ENCODE measurements around the gene FBXW8. TPM values are rescaled to one million over a fixed set of nuclear protein-coding genes. Genes with fewer than 3 reads are reported as not detected.

The FBXW8 gene
- total RNA-seq, 3 donors from 2014 or later (not counting 1 experiment from before 2014, with no cell fraction given) = 11.5 to 16.0 (median 13.5) TPM

DNA sequence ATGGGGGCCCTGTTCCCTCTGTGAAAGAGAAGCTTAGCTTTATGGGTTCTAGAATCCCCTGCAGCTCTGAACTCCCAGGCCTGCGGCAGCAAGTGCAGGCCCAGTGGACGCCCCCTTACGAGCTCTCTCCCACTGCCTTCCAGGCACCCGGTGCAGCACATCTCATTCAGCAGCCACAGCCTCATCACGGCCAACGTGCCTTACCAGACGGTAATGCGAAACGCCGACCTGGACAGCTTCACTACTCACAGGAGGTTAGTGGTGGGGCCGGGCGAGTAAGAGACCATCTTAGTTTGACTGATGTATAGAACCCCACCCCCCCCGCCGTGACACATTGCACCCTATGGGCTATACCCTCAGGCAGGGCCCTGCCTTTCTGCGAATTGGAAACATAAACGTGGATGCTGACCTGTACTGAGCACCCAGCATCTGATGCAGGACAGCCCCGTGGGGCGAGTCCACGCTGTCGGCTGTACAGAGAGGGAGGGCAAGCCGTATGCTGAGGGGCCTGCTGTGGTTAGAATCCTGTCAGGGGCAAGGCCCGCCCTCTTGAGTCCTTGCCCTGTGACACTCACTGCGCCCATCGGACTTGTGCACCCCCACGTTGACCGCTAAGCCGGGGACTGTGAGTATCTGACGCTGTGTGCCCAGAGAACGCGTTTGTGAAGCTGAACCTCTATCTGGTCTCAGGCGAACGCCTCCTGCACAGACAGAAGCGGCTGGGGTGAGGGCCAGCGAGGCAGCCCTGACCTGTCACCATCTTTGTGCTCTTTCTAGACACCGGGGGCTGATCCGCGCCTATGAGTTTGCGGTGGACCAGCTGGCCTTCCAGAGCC is 116.7 kb downstream of the FBXW8 start:
- 96% methylated on average over 38 of the region's 38 CpGs for WGBS (ENCODE audit: insufficient coverage)
- intact Hi-C loops (cut with micrococcal nuclease) = loop anchor here (5.0 kb wide), 1 partner anchor 325 kb away; no protein-coding TSS in a partner anchor

DNA sequence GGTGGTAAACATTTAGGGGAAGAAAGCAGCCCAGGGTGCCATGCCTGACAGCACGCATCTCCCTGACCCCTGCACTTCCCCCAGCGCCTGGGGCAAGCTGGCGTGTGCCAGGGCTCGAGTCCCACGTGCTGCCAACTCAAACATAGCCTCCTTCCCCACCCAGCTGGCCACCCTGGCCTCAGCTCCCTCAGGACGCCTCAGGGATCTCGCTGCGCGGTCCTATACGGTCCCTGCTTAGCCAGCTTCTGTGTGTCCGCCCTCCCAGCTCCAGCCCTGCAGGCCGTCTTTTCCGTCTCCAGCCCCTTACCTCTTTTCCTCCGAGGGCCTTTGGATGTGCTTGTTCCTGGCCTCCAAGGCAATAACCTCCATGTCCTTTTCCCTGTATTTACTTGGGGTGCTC is 117.5 kb downstream of the FBXW8 start:
- intact Hi-C loops (cut with micrococcal nuclease) = loop anchor here (5.0 kb wide), 1 partner anchor 326 kb away; no protein-coding TSS in a partner anchor
- H3K36me3 Mint-ChIP-seq = peaks cover 13% of the 10 kb centered on the region
- Histone ChIP-seq H3K4me3 (ENCODE audit: low read length) (no peak overlapping the region), H3K27me3 (ENCODE audit: control insufficient read depth, insufficient read depth, low read length) (peaks cover 3% of the 10 kb centered on the region), H3K9me3 (ENCODE audit: control insufficient read depth, insufficient read depth, low read length) (no peaks in the 10 kb centered on the region), H3K4me1 (ENCODE audit: control insufficient read depth, insufficient read depth, low read length) (peaks cover 21% of the 10 kb centered on the region), H3K36me3 (ENCODE audit: control insufficient read depth, insufficient read depth, low read length) (peaks cover 46% of the 10 kb centered on the region), H3K27ac (ENCODE audit: low read length) (no peak overlapping the region)
- H3K4me1 Mint-ChIP-seq = peaks cover 10 to 22% of the 10 kb centered on the region in 2 donors
- WGBS (ENCODE audit: insufficient coverage) = 96% methylated on average over 14 of the region's 14 CpGs
- H3K4me3 Mint-ChIP-seq = no peak overlapping the region
- no peaks in the 10 kb centered on the region for H3K9me3 Mint-ChIP-seq
- no peak for DNase-seq
- no peaks in the 10 kb centered on the region for H3K27me3 Mint-ChIP-seq (ENCODE audit: low read depth in 2 of 2)
- ATAC-seq = no peak
- no peak overlapping the region for H3K27ac Mint-ChIP-seq
- TF ChIP-seq, protein P1, sequence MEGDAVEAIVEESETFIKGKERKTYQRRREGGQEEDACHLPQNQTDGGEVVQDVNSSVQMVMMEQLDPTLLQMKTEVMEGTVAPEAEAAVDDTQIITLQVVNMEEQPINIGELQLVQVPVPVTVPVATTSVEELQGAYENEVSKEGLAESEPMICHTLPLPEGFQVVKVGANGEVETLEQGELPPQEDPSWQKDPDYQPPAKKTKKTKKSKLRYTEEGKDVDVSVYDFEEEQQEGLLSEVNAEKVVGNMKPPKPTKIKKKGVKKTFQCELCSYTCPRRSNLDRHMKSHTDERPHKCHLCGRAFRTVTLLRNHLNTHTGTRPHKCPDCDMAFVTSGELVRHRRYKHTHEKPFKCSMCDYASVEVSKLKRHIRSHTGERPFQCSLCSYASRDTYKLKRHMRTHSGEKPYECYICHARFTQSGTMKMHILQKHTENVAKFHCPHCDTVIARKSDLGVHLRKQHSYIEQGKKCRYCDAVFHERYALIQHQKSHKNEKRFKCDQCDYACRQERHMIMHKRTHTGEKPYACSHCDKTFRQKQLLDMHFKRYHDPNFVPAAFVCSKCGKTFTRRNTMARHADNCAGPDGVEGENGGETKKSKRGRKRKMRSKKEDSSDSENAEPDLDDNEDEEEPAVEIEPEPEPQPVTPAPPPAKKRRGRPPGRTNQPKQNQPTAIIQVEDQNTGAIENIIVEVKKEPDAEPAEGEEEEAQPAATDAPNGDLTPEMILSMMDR (IDR thresholded peaks at IDR 0.05) = no peak

More for the DNA sequence above, 116.7 kb downstream of the FBXW8 start:
- Mint-ChIP-seq H3K9me3 (no peaks in the 10 kb centered on the region), H3K27me3 (ENCODE audit: low read depth in 2 of 2) (no peaks in the 10 kb centered on the region), H3K27ac (no peak overlapping the region), H3K36me3 (peaks cover 13% of the 10 kb centered on the region), H3K4me1 (peaks cover 10 to 14% of the 10 kb centered on the region in 2 donors), H3K4me3 (no peak overlapping the region)
- no peak overlapping the region for H3K4me3 ChIP-seq (ENCODE audit: low read length)
- H3K36me3 ChIP-seq (ENCODE audit: control insufficient read depth, insufficient read depth, low read length) = peaks cover 46% of the 10 kb centered on the region
- H3K4me1 ChIP-seq (ENCODE audit: control insufficient read depth, insufficient read depth, low read length) = peaks cover 14% of the 10 kb centered on the region
- H3K27ac ChIP-seq (ENCODE audit: low read length) = no peak overlapping the region
- ATAC-seq (no peak), DNase-seq (no peak)
- no peaks in the 10 kb centered on the region for H3K27me3 ChIP-seq (ENCODE audit: control insufficient read depth, insufficient read depth, low read length)
- TF ChIP-seq, protein P1 (IDR thresholded peaks at IDR 0.05) = no peak
- no peaks in the 10 kb centered on the region for H3K9me3 ChIP-seq (ENCODE audit: control insufficient read depth, insufficient read depth, low read length)

DNA sequence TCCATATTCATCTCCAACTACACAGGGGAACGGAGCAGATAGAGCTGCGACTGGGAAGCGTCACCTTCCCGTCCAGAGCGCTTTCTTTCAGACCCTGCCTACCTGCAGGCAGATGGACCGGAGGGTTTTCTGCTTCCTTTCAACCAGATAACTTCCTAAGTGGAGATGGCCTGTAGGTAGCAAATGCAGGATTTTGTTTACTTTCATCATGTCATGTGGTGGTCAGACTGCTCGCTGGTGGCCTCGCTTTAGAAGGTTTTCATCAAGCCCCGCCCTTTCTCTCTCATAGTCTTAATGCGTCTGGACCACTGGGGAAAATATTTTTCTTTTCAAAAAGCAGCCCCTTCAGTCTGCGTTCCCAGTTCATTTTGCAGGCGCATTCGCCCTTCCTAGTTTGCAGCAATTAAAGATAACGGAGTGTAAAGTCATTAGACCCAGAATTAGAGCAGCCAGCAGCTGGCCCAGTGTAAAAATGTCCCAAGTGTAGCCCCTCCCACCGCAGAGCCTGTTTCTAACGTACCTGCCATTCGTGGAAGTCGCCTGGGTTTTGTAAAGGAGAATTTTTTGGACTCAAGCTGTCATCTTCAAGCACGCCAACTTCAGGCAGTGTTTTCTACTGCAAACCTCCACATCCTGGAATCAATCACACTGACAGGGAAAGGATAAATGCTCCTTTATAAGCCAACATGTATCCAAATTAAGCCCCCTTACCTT is 119.6 kb downstream of the FBXW8 start:
- DNase-seq (no peak), ATAC-seq (no peak)
- WGBS (ENCODE audit: insufficient coverage) = 94% methylated on average over 18 of the region's 19 CpGs
- peaks cover 3% of the 10 kb centered on the region for H3K27me3 ChIP-seq (ENCODE audit: control insufficient read depth, insufficient read depth, low read length)
- TF ChIP-seq, protein P1 (IDR thresholded peaks at IDR 0.05) = no peak
- no peaks in the 10 kb centered on the region for H3K9me3 ChIP-seq (ENCODE audit: control insufficient read depth, insufficient read depth, low read length)
- peaks cover 25% of the 10 kb centered on the region for H3K4me1 ChIP-seq (ENCODE audit: control insufficient read depth, insufficient read depth, low read length)
- Mint-ChIP-seq H3K9me3 (no peaks in the 10 kb centered on the region), H3K4me1 (peaks cover 9 to 29% of the 10 kb centered on the region in 2 donors), H3K36me3 (peaks cover 13% of the 10 kb centered on the region), H3K27ac (peak overlapping the region in 1 of 2 donors; percentile 16), H3K4me3 (no peak overlapping the region), H3K27me3 (ENCODE audit: low read depth in 2 of 2) (peaks cover 0 to 5% of the 10 kb centered on the region in 2 donors)
- no peak overlapping the region for H3K27ac ChIP-seq (ENCODE audit: low read length)
- H3K4me3 ChIP-seq (ENCODE audit: low read length) = no peak overlapping the region
- intact Hi-C loops (cut with micrococcal nuclease) = no loop called here
- H3K36me3 ChIP-seq (ENCODE audit: control insufficient read depth, insufficient read depth, low read length) = peaks cover 26% of the 10 kb centered on the region
